NCI-H2081 (cell line): ENCODE results near the gene RAPGEF4.
"Not testable (repeated sequence)": the region's sequence is repeated elsewhere in the genome, so short reads cannot be mapped to it uniquely, and the experiment has no call there.

Experiments
- DNase-seq, 2 experiments: peaks; one replicate each; lab custom pipeline; 2025; lab: John Stamatoyannopoulos, UW

The RAPGEF4 gene

DNA sequence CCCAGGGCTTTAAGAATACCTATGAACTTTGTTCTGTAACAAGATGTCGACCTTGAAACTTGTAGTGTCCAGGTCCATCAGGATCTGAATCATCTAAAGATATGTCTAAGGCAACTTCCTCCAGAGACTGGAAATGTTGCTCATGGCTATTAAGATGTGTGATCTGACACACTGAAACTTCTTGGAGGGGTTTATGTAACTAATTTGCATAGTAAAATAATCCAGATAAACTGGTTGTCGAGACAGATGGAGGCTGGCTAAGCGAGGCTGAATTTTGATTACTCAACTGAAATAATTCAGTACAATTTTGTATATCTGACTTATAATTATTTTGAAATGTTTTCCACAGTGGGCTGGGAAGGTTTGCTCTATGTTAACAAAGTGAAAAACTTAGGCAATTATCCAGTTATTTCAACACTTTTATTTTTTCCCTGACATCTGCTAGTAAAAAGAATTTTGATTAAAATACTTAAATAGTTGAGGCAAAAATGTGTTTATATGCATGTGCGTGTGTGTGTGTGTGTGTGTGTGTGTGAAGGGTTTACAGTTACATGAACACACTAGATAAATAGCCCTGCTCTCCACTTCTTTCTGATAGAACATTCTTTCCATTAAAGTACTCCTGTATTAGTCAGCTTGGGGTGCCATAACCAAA lies 328.6 kb downstream of the RAPGEF4 start:
- no peak for DNase-seq

DNA sequence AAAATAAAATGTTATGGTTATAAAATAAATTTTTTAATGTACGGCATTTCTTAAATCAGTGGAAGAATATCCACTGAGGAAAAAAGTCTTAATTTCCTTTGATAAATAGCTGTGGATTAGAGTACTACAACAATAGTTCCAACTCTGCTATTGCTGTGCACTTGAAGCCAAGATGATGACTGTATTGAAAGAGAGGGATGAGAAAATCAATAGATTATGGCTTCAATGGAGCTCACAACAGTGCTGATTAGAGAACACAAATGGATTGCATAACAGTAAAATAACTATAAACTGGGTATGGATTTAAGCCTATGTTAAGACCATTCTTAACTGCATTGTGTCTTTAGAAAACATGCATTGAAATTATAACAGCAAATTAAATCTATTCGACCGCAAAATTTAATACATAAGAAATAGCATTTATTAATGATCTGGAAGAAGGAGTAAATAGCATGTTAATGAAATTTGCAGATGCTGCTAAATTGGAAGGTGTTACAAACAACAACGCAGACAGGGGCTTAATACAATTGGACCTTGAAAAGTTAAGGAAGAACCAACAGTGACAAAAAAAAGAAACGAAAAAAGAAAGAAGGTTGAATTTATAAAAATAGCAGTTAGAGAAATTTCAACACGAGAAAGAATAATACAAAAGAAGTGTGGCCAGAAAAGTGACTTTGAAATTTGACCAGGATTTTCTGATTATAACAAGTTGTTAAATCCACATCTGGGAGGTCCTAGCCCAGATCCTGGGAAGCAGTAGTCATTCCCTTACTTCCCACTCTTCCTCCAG lies 331.4 kb downstream of the RAPGEF4 start:
- DNase-seq = no peak

DNA sequence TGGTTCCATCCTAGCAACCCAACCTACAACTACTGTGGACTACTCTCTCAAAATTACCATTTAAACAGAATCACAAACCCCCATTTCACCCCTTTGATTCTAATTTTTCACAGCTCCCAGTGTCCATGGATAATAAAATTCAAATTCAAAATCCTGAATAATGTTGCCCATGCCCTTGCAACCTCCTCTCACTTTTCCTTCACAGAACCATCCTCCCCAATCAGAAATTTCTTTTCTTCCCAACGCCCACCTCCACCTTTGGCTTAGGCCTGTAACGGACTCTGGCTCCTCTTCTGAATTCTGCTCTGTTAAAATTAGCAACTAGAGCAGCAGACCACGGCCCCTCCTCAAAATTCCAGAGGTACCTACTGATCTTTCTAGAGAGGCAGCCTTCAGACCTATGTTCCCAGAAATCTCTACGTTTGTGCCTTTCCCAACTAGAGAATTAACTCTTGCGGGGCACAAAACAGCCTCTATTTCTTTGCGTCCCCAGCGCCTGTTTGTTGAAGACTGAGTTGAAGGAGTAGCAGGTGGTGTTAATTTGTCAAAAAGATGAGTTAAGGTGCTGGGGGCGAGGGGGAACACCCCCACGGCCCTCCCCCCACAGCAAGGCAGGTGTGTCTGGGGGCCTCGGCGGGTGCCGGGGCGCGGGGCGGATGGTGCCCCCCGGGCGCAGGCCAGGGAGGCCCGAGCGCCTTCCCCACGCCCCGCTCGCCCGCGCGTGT lies 339.6 kb downstream of the RAPGEF4 start:
- DNase-seq = peak in 1 of 2 experiments; percentile 30

DNA sequence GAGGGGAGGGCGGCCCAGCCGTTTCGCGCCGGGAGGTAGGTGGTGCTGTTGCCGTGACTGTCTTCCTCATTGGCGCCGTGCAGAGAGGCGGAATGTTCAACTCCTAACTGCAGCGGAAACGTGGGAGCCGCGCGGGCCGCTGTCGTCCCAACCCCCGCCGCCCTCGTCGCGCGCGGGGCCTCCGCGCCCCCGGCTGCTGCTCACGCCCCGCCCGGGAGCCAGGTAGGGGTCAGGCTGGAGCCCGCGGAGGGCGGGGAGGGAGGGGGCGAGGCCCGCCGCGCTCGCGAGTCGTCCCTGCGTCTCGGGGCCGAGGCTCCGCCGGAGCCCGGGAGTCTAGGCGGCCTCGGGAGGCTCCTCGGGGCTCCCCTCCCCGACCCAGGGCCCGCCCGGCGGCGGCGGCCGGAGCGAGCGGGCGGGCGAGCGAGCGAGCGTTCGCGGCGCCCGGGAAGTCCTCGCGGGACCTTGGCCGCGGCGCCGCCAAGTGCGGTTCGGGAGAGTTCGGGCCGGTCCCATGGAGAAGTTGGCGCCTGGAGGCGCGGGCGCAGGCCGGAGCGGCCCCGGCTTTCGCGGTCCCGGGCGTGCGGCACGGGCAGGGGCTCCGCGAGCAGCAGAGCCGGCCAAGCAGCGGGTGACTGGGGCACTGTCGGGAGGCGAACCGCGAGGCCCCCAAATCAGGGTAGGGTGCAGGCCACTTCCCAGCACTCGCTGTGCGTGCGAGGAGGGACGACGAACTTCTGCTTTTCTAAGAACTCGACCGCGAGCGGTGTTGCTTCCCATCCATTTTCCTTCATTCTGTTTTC lies 340.3 kb downstream of the RAPGEF4 start, which contains the start of gene MAP3K20:
Gene MAP3K20 (plus strand): TSS at position 66 of the 800 bp plus-strand sequence. CDS start 15,186 bp downstream, outside the sequence.
- peak; percentile 55 to 74 for DNase-seq

DNA sequence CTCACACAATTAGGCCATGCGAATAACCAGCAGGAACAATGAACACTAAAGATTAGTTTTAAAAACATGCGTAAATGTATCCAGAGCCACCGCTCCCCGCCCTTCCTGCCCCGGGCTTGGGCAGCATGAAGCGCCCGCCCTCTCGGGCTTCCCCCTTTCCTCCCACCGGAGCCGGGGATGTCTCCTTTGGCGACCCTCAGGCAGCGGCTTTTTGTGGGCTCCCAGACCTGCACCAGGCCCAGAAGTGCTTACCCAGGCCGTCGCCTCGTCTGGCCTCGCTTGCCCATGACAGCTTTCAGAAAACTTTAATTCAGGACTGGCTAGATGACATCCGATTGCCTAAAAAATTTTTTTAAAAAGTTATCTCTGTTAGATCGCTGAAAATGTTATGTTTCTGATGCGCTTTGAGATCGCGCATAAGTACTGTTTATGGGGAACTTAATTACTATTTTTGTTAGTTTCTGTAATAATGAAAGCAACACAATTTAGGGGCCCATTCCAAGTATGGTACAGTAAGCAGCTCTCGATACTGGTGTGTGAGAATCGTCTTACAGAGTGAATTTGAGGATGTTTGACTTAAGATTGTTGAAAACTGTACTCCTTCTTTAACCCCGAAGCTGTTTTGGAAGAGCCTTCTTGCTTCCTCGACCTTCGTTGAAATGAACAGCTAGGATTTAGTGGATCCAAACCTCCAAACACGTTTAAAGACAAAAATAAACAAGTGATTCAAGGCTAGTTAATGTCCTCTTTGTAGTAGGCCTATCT lies 341.1 kb downstream of the RAPGEF4 start:
- peak; percentile 22 to 49 for DNase-seq

DNA sequence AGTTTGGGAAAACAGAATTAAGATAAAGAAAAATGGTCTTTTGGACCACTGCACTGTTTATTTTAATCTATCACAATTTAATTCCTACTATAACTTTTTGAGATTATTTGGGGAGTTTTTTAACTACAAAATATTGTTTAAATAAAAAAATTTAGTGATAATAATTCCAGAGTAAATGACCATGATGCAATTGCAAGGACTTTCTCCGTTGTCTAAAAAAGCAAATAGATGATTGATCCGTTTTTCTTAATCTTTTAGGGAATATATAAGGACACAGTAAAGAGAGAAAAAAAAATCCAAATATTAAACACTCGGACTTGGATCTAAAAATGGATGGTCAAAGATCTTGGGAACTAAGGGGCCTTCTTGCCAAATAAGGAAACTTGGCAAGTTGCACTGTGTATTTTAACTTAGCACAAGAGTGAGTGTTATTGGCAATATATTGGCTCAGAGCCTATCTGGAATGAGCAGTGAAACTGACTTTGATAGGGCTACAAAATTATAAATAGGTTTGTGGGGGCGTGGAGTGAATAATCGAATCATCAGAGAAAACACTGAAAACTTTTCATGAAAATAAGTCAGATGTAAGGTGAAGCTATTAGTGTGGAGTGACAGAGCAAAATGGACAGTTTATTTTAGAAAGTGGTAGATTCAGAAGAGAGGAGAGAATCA lies 342.0 kb downstream of the RAPGEF4 start:
- DNase-seq = no peak

DNA sequence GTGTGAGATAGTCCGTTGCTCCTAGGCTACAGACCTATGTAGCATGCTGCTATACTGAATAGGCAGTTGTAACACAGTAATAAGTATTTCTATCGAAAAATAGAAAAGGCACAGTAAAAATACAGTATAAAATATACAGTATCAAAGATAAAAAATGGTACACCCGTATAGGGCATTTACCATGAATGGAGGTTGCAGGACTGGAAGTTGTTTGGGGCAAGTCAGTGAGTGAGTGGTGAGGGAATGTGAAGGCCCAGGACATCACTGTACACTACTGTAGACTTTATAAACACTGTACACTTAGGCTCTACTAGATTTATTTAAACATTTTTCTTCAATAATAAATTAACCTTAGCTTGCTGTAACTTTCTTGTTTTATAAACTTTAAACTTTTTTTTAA lies 343.5 kb downstream of the RAPGEF4 start:
- no peak for DNase-seq

DNA sequence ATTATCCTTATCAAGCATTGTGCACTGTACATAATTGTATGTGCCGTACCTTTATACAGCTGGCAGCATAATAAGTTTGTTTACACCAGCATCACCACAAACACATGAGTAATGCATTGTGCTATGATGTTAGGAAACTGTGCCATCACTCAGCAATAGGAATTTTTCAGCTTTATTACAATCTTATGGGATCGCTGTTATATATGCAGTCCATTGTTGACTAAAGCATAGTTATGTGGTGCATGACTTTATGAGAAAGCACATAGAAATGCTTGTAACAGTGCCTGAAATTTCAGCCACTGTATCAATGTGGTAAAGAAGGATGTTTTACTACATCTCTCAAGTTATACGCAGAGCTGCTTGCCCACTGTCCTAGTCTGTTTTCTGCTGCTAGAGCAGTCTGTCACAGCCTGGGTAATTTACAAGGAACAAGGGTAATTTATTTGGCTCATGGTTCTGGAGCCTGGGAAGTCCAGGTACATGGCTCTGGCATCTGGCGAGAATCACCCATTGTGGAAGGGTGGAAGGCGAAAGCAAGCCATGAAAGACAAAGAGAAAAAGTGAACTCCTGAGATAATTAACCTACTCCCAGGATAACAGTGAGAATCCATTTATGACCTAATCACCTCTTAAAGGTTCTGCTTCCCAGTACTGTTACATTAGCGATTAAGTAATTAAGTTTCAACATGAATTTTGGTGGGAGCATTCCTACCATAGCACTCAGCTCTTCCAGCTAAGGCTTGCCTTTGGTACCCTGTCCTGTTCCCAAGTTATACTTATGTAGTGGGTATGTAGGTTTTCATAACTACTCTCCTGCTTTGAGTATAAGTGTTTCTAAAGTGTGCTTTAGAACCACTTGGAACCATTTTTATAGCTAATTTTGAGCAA lies 344.6 kb downstream of the RAPGEF4 start:
- peak in 1 of 2 experiments; percentile 14 for DNase-seq

DNA sequence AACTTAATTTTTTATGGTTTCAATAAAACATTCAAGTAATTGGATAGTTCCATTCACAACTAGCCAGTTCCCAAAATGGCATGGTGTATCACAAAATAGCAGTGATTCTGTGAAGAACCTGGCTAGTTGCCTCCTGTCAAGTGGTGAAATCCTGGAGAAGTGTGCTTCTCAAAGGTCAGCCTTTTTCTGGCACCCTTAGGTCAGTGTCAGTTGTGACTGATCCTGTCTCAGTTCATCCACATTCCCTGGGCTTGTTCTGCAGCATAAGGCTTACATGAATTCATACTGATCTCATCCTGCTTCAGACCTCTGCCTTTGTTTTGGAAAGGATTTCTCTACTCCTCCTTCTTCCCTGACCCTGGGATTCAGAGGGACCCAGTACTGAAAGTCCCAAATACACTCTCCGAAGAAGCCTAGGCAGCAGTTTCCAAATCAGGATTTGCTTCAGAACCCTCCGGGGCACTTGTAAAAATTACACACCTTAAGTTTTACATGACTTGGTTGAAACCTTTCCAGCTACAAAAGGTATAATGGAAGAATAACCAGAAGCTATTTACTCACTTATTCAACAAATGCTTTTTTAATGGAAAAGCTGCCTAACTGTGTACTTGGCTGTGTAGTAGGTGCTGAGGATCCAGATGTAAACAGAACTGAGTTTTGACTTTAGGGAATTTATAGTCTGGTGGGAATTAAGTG lies 351.0 kb downstream of the RAPGEF4 start:
- DNase-seq = no peak

DNA sequence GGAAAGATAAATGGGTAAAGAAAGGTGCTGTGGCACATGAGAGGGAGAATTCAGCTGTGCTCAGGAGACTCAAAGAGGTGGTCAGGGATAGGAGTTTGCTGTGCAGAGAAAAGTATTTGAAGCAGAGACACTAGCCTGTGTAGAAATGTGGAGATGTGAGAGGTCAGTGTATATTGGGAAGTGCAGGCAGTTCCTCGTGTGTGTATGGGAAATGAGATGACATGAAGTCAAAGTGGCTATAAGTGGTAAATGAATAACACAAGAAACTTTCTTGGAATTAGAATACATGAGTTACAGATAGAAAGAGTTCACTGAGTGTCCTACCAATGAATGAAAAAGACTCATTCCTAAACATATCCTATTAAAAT lies 351.6 kb downstream of the RAPGEF4 start:
- no peak for DNase-seq

DNA sequence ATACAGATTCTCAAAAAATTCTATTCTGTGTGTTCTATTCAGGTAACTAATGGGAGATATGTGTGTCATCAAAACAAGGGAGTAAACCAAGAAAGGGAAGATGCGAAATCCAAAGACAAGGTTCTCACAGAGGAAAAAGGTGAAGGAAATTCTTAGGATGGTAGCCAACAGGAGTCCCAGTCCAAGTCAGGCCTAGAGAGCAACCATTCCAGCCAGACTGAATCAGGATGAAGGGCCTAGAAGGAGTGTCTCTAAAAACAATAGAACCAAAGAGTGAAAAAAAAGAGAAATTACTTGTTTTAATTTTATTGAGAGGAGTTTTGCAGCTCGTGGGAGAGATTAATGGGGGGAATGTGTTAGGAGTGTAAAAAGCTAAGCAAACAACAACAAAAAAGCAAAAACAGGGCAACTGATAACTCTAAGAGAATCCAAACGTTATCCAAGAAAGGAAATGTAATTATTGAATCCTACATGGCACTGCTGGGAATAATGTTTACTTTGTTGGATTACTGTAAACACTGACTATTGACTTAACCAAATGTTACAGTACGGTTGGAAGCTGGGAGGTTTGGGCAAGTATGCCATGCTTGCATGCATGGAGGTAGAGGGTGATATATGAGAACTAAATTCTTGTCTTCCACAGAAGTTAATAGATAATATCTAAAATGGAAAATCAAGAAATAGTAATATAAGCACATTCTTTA lies 352.3 kb downstream of the RAPGEF4 start:
- peak in 1 of 2 experiments; percentile 17 for DNase-seq

DNA sequence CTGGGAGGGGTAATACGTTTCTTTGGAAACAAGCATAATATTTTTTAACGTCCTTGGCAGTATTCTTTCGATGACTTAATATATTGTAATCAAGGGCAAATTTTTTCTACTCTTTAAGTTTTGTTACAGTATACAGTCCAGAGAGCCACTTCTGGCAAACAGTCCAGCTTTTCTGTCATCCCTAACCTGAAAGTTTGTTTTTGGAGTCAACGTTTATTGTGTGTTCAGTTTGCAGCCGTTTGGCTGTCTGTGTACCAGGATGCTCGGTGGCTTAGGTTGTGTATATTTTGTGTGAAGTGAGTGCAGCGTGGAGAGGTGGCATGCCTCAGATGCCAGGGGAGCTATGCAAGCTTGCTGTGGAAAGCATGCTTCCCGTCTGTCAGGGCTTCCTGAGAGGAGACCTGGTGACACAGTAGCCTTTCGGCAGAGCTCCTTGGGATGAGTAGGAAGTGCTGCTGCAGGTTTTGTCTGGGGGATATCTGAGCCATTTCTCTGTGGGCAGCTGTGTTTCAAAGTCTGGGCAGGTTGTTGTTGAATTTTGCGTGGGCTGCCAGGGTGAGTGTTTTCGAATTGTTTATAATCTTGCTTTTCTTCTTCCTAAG lies 354.7 kb downstream of the RAPGEF4 start:
- DNase-seq = no peak

DNA sequence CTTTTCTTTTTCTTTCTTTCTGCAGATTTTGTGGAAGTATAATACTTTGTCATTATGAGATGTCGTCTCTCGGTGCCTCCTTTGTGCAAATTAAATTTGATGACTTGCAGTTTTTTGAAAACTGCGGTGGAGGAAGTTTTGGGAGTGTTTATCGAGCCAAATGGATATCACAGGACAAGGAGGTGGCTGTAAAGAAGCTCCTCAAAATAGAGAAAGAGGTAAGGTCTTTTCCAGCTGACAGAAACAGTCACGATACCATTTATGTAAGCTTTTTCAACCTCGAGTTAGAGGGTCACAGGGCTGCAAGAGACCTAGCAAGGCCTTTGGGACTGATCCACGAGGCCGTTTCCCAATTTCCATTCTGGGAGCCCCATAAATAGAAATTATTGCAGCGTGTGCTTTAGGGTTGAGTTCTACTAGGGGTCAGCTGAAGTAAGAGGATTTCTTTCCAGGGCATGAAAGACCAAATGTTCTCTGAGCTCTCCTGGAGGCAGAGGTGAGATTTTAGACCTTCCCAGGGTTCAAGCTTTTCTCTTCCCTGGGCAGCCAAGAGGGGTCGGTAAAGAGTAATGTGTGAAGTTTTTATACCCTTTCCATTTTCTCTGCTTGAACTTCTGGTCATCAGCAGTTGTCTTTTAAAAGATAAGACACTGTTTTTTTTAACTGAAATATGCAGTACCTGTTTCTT lies 355.5 kb downstream of the RAPGEF4 start:
- DNase-seq = no peak

DNA sequence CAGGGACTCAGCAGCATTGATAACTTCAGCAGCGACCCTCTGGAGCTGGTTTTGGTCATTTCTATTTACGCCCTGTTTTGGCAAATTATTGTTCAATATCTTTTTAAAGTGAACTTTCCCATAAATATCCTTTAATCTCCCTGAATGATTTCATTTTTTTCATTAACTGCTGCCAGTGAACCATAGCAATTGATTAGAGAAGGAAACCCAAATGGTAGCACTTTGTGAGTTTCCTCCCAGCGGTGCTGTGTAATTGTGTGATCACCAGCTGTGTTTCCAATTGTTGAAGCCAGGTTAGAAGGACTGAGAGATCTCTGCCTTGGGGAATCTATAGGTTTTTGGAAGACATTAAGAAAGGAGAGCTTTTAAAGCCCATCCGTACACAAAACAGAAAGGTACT lies 356.3 kb downstream of the RAPGEF4 start:
- DNase-seq = no peak

DNA sequence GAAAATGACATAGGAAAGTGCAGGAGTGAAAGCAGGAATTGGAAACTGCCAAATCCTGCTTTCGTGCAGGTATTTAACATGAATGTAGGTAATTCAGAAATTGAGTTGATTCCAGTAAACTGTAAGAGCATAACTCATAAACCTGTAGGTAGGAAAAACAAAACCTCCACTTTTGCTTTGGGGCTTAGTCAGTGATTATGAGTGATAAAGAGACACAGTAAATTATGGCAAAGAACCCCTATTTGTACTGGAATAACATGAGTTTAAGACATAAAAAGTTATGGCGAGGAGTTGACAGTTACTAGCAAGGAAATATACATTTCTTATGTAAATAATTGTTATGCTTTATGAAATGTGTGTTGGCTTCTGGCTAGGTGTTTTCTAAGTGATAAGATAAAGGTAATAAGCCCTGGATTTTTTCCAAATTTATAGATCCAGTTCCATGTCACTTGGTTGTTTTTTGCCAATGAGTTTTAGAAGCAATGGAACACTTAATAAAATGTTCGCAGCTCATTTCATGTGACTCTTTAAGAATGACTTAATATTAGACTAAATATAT lies 357.3 kb downstream of the RAPGEF4 start:
- DNase-seq = no peak

DNA sequence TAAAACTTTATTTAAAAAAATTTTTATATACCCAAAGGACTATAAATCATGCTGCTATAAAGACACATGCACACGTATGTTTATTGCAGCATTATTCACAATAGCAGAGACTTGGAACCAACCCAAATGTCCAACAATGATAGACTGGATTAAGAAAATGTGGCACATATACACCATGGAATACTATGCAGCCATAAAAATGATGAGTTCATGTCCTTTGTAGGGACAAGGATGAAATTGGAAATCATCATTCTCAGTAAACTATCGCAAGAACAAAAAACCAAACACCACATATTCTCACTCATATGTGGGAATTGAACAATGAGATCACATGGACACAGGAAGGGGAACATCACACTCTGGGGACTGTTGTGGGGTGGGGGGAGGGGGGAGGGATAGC lies 358.0 kb downstream of the RAPGEF4 start:
- DNase-seq = not testable (repeated sequence)

DNA sequence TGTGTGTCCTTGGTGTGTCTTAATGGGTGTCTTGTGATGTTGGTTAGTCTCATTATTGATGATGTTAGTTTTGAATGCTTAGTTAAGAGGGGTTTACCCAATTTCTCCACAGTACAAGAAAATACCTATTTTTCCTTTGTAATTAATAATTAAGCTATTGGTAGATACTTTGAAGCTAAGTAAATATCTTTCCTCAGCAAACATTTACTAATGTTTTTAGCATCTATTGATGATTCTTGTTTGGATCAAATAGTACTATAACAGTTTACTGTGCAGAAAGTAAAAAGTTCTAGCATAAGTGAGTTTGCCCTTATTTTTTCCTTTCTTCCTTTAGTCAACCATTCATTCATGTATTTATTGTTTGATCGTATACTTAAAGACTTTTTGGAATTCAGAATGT lies 359.1 kb downstream of the RAPGEF4 start:
- DNase-seq = no peak
